ENCODE results near the gene HADHB.

Gene HADHB

DNA sequence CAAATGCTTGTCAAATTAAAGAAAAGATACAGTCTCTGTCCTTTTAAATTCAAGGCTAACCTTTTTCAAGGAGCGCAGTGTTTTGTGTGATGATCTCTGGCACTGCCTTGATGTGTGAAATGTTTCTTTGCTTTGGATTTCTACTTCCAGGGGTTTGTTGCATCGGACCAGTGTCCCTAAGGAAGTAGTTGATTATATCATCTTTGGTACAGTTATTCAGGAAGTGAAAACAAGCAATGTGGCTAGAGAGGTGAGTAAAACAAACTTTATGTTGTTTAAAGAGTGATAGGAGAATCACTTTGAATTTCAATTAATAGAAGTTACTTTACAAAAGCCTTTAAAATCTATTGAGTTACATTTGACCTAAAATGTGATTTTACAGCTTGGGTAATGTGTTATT is 28.8 kb downstream of the HADHB start:
- DNase-seq (ENCODE audit: low read depth, low spot score): no peak
- TF ChIP-seq, protein P1, sequence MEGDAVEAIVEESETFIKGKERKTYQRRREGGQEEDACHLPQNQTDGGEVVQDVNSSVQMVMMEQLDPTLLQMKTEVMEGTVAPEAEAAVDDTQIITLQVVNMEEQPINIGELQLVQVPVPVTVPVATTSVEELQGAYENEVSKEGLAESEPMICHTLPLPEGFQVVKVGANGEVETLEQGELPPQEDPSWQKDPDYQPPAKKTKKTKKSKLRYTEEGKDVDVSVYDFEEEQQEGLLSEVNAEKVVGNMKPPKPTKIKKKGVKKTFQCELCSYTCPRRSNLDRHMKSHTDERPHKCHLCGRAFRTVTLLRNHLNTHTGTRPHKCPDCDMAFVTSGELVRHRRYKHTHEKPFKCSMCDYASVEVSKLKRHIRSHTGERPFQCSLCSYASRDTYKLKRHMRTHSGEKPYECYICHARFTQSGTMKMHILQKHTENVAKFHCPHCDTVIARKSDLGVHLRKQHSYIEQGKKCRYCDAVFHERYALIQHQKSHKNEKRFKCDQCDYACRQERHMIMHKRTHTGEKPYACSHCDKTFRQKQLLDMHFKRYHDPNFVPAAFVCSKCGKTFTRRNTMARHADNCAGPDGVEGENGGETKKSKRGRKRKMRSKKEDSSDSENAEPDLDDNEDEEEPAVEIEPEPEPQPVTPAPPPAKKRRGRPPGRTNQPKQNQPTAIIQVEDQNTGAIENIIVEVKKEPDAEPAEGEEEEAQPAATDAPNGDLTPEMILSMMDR (IDR thresholded peaks at IDR 0.05; ENCODE audit: low read depth, low read length): no peak
- no peak overlapping the region for H3K4me3 ChIP-seq (ENCODE audit: low read depth, low read length)
- in situ Hi-C loops (cut with HindIII; ENCODE audit: low sequenced_read_pairs): no loop called here

DNA sequence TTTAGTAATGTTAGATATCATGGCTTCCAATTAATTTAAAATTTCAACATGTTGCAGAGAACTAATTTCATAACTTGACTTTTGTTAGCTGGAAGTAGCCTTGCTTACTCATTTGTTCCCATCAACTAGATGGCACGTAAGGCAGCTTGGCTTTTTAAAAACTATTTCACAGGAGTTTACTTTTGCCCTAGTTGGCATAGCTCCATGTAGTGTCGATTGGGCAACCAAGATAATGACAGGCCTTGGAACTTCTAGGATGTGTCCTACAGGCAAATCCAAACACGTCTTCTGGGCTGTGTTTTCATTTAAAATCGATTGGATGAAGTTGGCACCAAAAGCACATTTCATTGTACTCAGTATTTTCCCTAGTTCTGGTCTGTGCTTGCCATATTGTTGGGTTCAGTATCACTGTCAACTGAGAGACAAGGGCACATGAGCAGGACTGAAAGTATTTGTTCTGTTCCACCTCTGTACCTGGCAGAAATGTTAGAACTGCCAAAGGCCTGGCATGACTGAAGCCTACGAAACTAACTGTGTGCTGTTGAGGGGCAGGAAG is 29.4 kb downstream of the HADHB start:
- no peak overlapping the region for H3K4me3 ChIP-seq (ENCODE audit: low read depth, low read length)
- in situ Hi-C loops (cut with HindIII; ENCODE audit: low sequenced_read_pairs): no loop called here
- DNase-seq (ENCODE audit: low read depth, low spot score): peak; percentile 72
- TF ChIP-seq, protein P1 (IDR thresholded peaks at IDR 0.05; ENCODE audit: low read depth, low read length): no peak

DNA sequence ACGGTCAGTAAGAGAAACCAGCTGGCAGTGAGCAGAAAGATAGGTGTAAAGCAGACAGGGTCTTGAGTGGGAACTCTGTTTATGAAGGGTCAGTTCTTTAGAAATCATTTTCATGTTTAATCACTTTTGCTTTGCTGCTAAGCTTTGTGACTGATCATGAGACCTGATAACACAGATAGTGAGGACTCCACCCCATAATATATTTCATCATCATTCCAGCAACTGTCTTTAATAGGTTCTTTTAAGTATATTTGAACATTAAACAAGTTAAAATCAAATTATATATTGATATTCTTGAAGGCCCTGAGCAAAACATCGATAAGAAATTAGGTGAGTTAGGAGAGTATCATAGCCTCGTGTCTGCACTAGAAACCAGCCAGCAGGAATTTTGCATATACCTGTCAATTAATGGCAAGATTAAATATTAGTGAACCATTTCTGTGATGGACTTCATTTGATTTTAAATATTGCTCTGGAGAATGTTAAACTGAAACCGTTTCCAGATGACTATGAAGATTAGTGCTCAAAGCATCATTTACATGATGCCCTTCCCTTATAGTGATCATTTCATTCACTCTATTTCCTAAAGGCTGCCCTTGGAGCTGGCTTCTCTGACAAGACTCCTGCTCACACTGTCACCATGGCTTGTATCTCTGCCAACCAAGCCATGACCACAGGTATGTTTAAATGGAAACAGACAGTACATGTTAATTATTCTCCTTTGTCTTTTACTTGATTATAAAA is 31.9 kb downstream of the HADHB start:
- TF ChIP-seq, protein P1 (IDR thresholded peaks at IDR 0.05; ENCODE audit: low read depth, low read length): no peak
- DNase-seq (ENCODE audit: low read depth, low spot score): no peak
- in situ Hi-C loops (cut with HindIII; ENCODE audit: low sequenced_read_pairs): no loop called here
- no peak overlapping the region for H3K4me3 ChIP-seq (ENCODE audit: low read depth, low read length)

DNA sequence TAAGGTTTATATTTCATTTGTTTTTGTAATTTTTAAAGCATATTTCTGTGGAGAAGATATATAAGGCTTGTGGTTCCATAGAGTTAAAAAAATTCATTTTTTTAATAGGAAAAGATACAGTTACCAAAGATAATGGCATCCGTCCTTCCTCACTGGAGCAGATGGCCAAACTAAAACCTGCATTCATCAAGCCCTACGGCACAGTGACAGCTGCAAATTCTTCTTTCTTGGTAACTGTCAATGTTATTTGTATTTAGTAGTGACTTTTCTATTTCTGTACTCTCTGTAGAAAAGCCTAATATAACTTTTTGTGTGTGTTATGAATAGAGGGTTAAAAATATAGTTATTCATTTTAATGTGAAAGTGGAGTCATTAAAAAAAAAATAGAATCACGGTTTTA is 35.1 kb downstream of the HADHB start:
- DNase-seq (ENCODE audit: low read depth, low spot score): no peak
- in situ Hi-C loops (cut with HindIII; ENCODE audit: low sequenced_read_pairs): no loop called here
- TF ChIP-seq, protein P1 (IDR thresholded peaks at IDR 0.05; ENCODE audit: low read depth, low read length): no peak
- H3K4me3 ChIP-seq (ENCODE audit: low read depth, low read length): no peak overlapping the region

DNA sequence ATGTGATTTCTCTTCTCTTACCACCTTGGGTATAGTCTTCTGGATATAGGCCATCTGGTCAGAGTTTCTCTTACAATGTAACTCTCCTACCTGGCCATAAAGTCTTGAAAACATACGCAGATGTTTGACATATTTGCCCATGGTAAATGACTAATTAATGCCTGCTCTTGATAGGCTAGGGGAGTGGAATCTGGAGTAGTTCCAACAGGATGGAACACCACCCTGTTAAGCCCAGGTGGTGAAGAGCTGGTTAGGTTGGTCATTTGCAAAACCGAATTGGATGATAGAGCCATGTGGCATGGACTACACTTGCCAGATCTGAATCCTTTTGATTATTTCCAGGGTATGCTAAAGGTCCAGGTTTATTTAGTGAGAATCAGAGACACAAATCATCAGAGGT is 36.5 kb downstream of the HADHB start:
- no peak for DNase-seq (ENCODE audit: low read depth, low spot score)
- in situ Hi-C loops (cut with HindIII; ENCODE audit: low sequenced_read_pairs): no loop called here
- no peak overlapping the region for H3K4me3 ChIP-seq (ENCODE audit: low read depth, low read length)
- TF ChIP-seq, protein P1 (IDR thresholded peaks at IDR 0.05; ENCODE audit: low read depth, low read length): no peak

DNA sequence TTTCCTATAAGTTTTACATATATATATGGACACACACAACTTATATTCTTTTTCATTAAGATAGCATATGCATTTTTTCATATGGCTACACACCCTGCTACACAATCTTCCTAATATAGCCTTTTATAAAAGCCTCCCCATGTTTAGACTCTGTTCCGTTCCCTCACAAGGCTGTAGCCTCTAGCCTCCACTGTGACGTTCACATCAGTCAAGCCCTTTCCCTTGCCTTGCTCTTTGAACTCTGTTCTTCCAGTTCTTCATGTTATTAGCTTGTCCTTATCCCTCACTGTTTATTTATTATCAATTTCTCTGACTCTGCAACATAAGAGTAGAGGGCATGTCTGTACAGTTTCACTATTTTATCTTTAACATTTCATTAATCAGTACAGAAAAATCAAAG is 38.9 kb downstream of the HADHB start:
- in situ Hi-C loops (cut with HindIII; ENCODE audit: low sequenced_read_pairs): no loop called here
- no peak for DNase-seq (ENCODE audit: low read depth, low spot score)
- TF ChIP-seq, protein P1 (IDR thresholded peaks at IDR 0.05; ENCODE audit: low read depth, low read length): no peak
- H3K4me3 ChIP-seq (ENCODE audit: low read depth, low read length): no peak overlapping the region
